IMR-90 (cell line): ENCODE measurements around the gene CDON. TPM values are rescaled to one million over a fixed set of nuclear protein-coding genes. Genes with fewer than 3 reads are reported as not detected.

ENCODE experiments used
- ATAC-seq: fragments of 200-7000 bp; cut with Tn5 transposase; 2 replicates; pipeline ENCODE4 v1.9.1; 2020; ENCODE audit warnings: low read depth, mild to moderate bottlenecking, moderate library complexity
- BruUV-seq: library from RNA; stranded (reverse); fragments of 400-500 nt; replicated peaks from 2 replicates; lab custom pipeline; 2021; lab: Mats Ljungman, UMichigan
- CTCF ChIA-PET: fragments of 300-600 bp; formaldehyde crosslinking; extraction: SDS; loops from one replicate; lab custom pipeline; 2021; ENCODE audit warnings: antibody characterized with exemption; lab: Yijun Ruan, JAX
- POLR2A ChIA-PET: fragments of 300-600 bp; sonication (Branson Sonifier 250); formaldehyde crosslinking; loops from one replicate; lab custom pipeline; 2022; ENCODE audit warnings: antibody characterized with exemption; ENCODE audit not compliant: unreplicated experiment; lab: Charles Lee
- DNase-seq: peaks from one replicate; pipeline ENCODE4 v3.0.0; 2013
- H2AFZ ChIP-seq: replicated peaks from 2 replicates; pipeline ENCODE3; 2013; ENCODE audit warnings: low read length, mild to moderate bottlenecking; ENCODE audit not compliant: poor library complexity
- H2AK5ac ChIP-seq: 2 replicates; pipeline ENCODE4 v1.6.1; 2013; ENCODE audit warnings: low read depth, low read length, inconsistent platforms
- H2AK9ac ChIP-seq: replicated peaks from 2 replicates; pipeline ENCODE3; 2013; ENCODE audit warnings: mild to moderate bottlenecking, low read depth, low read length, moderate library complexity; ENCODE audit not compliant: poor library complexity
- H2BK120ac ChIP-seq: 2 replicates; pipeline ENCODE4 v1.6.1; 2013; ENCODE audit warnings: low read depth, low read length, inconsistent platforms
- H2BK15ac ChIP-seq: 3 replicates; pipeline ENCODE4 v1.6.1; 2013; ENCODE audit warnings: low read depth, low read length, inconsistent platforms
- H2BK20ac ChIP-seq: 2 replicates; pipeline ENCODE4 v1.6.1; 2013; ENCODE audit warnings: low read depth, mild to moderate bottlenecking, inconsistent platforms, low read length, moderate library complexity
- H2BK5ac ChIP-seq: 2 replicates; pipeline ENCODE4 v1.6.1; 2013; ENCODE audit warnings: mild to moderate bottlenecking, low read depth, low read length, inconsistent platforms; ENCODE audit not compliant: poor library complexity, severe bottlenecking
- H3K14ac ChIP-seq: replicated peaks from 2 replicates; pipeline ENCODE4 v1.6.1; 2013; ENCODE audit warnings: low read depth, low read length, inconsistent platforms
- H3K18ac ChIP-seq: 2 replicates; pipeline ENCODE4 v1.6.1; 2013; ENCODE audit warnings: low read depth, low read length, control low read depth
- H3K23ac ChIP-seq: 2 replicates; pipeline ENCODE4 v1.6.1; 2013; ENCODE audit warnings: low read depth, low read length, inconsistent platforms
- H3K27ac ChIP-seq: 2 replicates; pipeline ENCODE4 v1.5.1; 2013; ENCODE audit warnings: mild to moderate bottlenecking, control low read depth, low read length; ENCODE audit not compliant: insufficient read depth
- H3K27me3 ChIP-seq: 2 replicates; pipeline ENCODE4 v1.6.1; 2013; ENCODE audit warnings: low read length; ENCODE audit not compliant: control insufficient read depth, insufficient read depth
- H3K36me3 ChIP-seq: 2 replicates; pipeline ENCODE4 v1.6.1; 2013; ENCODE audit warnings: low read length, mixed read lengths; ENCODE audit not compliant: control insufficient read depth, insufficient read depth
- H3K4ac ChIP-seq: 2 replicates; pipeline ENCODE4 v1.6.1; 2013; ENCODE audit warnings: low read depth, low read length, inconsistent platforms
- H3K4me1 ChIP-seq: 2 replicates; pipeline ENCODE4 v1.6.1; 2013; ENCODE audit warnings: low read length, mixed read lengths; ENCODE audit not compliant: control insufficient read depth, insufficient read depth
- H3K4me2 ChIP-seq: 2 replicates; pipeline ENCODE4 v1.6.1; 2013; ENCODE audit warnings: low read depth, mild to moderate bottlenecking, control low read depth, low read length, moderate library complexity
- H3K4me3 ChIP-seq: 2 replicates; pipeline ENCODE4 v1.5.1; 2013; ENCODE audit warnings: low read depth, mild to moderate bottlenecking, control low read depth, low read length, moderate library complexity; ENCODE audit not compliant: insufficient read depth
- H3K56ac ChIP-seq: 2 replicates; pipeline ENCODE4 v1.6.1; 2013; ENCODE audit warnings: low read length, inconsistent platforms; ENCODE audit not compliant: insufficient read depth; ENCODE audit errors: extremely low read depth
- H3K79me1 ChIP-seq, 2 experiments: 2 replicates each; pipeline ENCODE4 v1.6.1; 2013; ENCODE audit warnings: low read length in 2 of 2, inconsistent platforms in 1 of 2, low read depth in 1 of 2
- H3K9ac ChIP-seq: 2 replicates; pipeline ENCODE4 v1.6.1; 2013; ENCODE audit warnings: low read depth, low read length, control low read depth
- H3K9me1 ChIP-seq: 2 replicates; pipeline ENCODE4 v1.6.1; 2013; ENCODE audit warnings: low read length, inconsistent platforms; ENCODE audit not compliant: insufficient read depth
- H3K9me3 ChIP-seq: 2 replicates; pipeline ENCODE4 v1.6.1; 2013; ENCODE audit warnings: low read length; ENCODE audit not compliant: control insufficient read depth, insufficient read depth
- H4K20me1 ChIP-seq: 2 replicates; pipeline ENCODE4 v1.6.1; 2013; ENCODE audit warnings: low read length, inconsistent platforms; ENCODE audit not compliant: insufficient read depth
- H4K5ac ChIP-seq: 2 replicates; pipeline ENCODE4 v1.6.1; 2013; ENCODE audit warnings: mild to moderate bottlenecking, low read depth, low read length, control low read depth
- H4K8ac ChIP-seq, 2 experiments: 2 replicates each; pipeline ENCODE4 v1.6.1; 2013; ENCODE audit warnings: low read depth in 2 of 2, low read length in 2 of 2, control low read depth in 1 of 2, inconsistent platforms in 1 of 2
- H4K91ac ChIP-seq: 2 replicates; pipeline ENCODE4 v1.6.1; 2013; ENCODE audit warnings: low read depth, low read length, inconsistent platforms; ENCODE audit not compliant: insufficient read depth
- BHLHE40 ChIP-seq: fragments of 150-350 bp; IDR thresholded peaks from 2 replicates; pipeline ENCODE4 v1.6.1; 2016; ENCODE audit warnings: mild to moderate bottlenecking, low read depth, low read length
- CEBPB ChIP-seq: IDR thresholded peaks from 2 replicates; pipeline ENCODE4 v1.6.1; 2012; ENCODE audit warnings: low read depth, low read length, improper control_type of control experiment
- CHD1 ChIP-seq: IDR thresholded peaks from 2 replicates; pipeline ENCODE4 v1.6.1; 2012; ENCODE audit warnings: low read depth, low read length, improper control_type of control experiment
- FOS ChIP-seq: fragments of 150-350 bp; IDR thresholded peaks from 2 replicates; pipeline ENCODE4 v1.6.1; 2016; ENCODE audit warnings: low read depth, low read length
- MAFK ChIP-seq: IDR thresholded peaks from 2 replicates; pipeline ENCODE4 v1.6.1; 2012; ENCODE audit warnings: low read depth, low read length, improper control_type of control experiment
- MXI1 ChIP-seq: IDR thresholded peaks from 2 replicates; pipeline ENCODE4 v1.6.1; 2012; ENCODE audit warnings: low read depth, mild to moderate bottlenecking, low read length, moderate library complexity, borderline replicate concordance
- NFE2L2 ChIP-seq: fragments of 150-350 bp; IDR thresholded peaks from 2 replicates; pipeline ENCODE4 v1.6.1; 2016; ENCODE audit warnings: low read depth, mild to moderate bottlenecking, low read length
- POLR2A ChIP-seq: IDR thresholded peaks from 2 replicates; pipeline ENCODE4 v1.6.1; 2012; ENCODE audit warnings: mild to moderate bottlenecking, low read depth, low read length
- RCOR1 ChIP-seq: IDR thresholded peaks from 2 replicates; pipeline ENCODE4 v1.6.1; 2012; ENCODE audit warnings: mild to moderate bottlenecking, low read length, improper control_type of control experiment; ENCODE audit not compliant: insufficient replicate concordance
- RFX5 ChIP-seq: IDR thresholded peaks from 2 replicates; pipeline ENCODE4 v1.8.0; 2012; ENCODE audit warnings: low read depth, mild to moderate bottlenecking, low read length, moderate library complexity
- SMC3 ChIP-seq: fragments of 150-350 bp; IDR thresholded peaks from 2 replicates; pipeline ENCODE4 v1.6.1; 2016; ENCODE audit warnings: low read depth, mild to moderate bottlenecking, antibody characterized with exemption, low read length, moderate library complexity
- WGBS, 2 experiments: methylation state at CpG; one replicate each; pipeline versions ENCODE4 v1.1.5 to v1.1.7; 2013; ENCODE audit warnings: missing lambda C conversion rate in 2 of 2; ENCODE audit not compliant: insufficient read length in 1 of 2; ENCODE audit errors: extremely low coverage in 2 of 2; 5-methylcytosine and 5-hydroxymethylcytosine counted together
- dilution Hi-C: fragments of 300-500 bp; cut with HindIII; formaldehyde crosslinking; loops from one replicate; pipeline ENCODE4 v1.14.3; 2018; ENCODE audit warnings: low sequenced_read_pairs; ENCODE audit not compliant: unreplicated experiment
- in situ Hi-C: fragments of 300-500 bp; cut with MboI; formaldehyde crosslinking; loops from 3 replicates; pipeline ENCODE4 v1.14.3; 2019; ENCODE audit warnings: low sequenced_read_pairs, inconsistent platforms, mixed read lengths
- intact Hi-C: fragments of 100-400 bp; cut with micrococcal nuclease; formaldehyde crosslinking; loops from 2 replicates; pipeline ENCODE4 v1.10.0; 2022
- polyA plus RNA-seq, 3 experiments: library from polyadenylated mRNA; depleted of rRNA; stranded (reverse); fragments of >200 nt; gene quantifications; 2 replicates each; pipeline ENCODE4 v1.2.3, GENCODE V29; 2012; ENCODE audit warnings: low replicate concordance in 1 of 3
- total RNA-seq: library from RNA; depleted of rRNA; stranded (reverse); fragments of >200 nt; gene quantifications from 2 replicates; pipeline ENCODE4 v1.2.3, GENCODE V29; 2012
- TF ChIP-seq, protein P1 (sequence below): fragments of 150-350 bp; IDR thresholded peaks from 2 replicates; pipeline ENCODE4 v1.6.1; 2017; ENCODE audit warnings: mild to moderate bottlenecking, antibody characterized with exemption, low read length, low read depth
- TF ChIP-seq, protein P2 (sequence below): fragments of 150-350 bp; IDR thresholded peaks from 2 replicates; pipeline ENCODE4 v1.6.1; 2016; ENCODE audit warnings: low read depth, mild to moderate bottlenecking, low read length, moderate library complexity, borderline replicate concordance
- TF ChIP-seq, protein P3 (sequence below): conservative IDR thresholded peaks from 2 replicates; pipeline ENCODE4 v1.5.1; 2012; ENCODE audit warnings: mild to moderate bottlenecking, low read depth, low read length, improper control_type of control experiment

The CDON gene
- total and polyA plus RNA-seq, 2 of the 4 experiments (the other 2 are of a cell fraction), result 1.2 to 3.8 TPM

DNA sequence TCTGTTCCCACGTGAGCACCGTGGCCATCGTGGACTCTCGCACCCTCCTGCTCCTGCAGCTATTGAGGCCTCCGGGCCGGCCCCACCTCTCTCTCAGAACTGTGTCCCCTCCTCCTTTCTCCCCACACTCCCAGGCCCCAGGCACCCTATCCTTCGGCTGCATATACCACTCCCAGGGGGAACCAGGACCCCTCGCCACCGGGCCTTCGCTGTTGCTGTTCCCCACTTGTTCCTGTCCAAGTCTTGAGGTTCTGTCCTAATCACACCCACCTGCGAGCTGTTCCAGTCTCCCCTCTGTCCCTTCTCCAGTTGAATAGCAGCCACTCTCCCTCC, 43.0 kb upstream of the CDON start:
- Histone ChIP-seq H3K56ac (no peak overlapping the region), H4K8ac (no peak overlapping the region), H3K9me3 (no peaks in the 10 kb centered on the region), H2AK5ac (no peak overlapping the region), H3K4me2 (no peak overlapping the region), H3K27ac (no peak overlapping the region), H3K18ac (no peak overlapping the region), H3K9me1 (peaks cover 3% of the 10 kb centered on the region; the same call in 1 of the 2 replicates), H3K9ac (no peak overlapping the region), H3K14ac (no peak overlapping the region), H2AFZ (no peak overlapping the region), H2BK15ac (no peak overlapping the region), H3K36me3 (no peaks in the 10 kb centered on the region), H4K20me1 (no peaks in the 10 kb centered on the region), H4K5ac (no peak overlapping the region), H3K79me1 (no peaks in the 10 kb centered on the region), H3K4me3 (no peak overlapping the region), H2AK9ac (no peak overlapping the region), H4K91ac (no peak overlapping the region), H3K23ac (no peak overlapping the region), H3K4me1 (peaks cover 11% of the 10 kb centered on the region), H2BK20ac (no peak overlapping the region), H2BK5ac (no peak overlapping the region), H3K27me3 (peaks cover 38% of the 10 kb centered on the region), H3K4ac (no peak overlapping the region), H2BK120ac (no peak overlapping the region)
- ATAC-seq, result no peak
- dilution Hi-C loops, result no loop called here
- ChIA-PET POLR2A (no interaction called here), CTCF (no interaction called here)
- in situ Hi-C loops, result no loop called here
- no TSS peak for BruUV-seq
- WGBS, 2 experiments, result 79% methylated on average over 9 of the region's 11 CpGs; no CpG with 5 or more reads in 1 of the 2 experiments
- intact Hi-C loops, result no loop called here
- TF ChIP-seq MAFK (no peak), NFE2L2 (no peak), RFX5 (no peak), SMC3 (no peak), BHLHE40 (no peak), CEBPB (no peak), FOS (no peak), POLR2A (no peak), CHD1 (no peak), MXI1 (no peak), RCOR1 (no peak)
- TF ChIP-seq, protein P1, sequence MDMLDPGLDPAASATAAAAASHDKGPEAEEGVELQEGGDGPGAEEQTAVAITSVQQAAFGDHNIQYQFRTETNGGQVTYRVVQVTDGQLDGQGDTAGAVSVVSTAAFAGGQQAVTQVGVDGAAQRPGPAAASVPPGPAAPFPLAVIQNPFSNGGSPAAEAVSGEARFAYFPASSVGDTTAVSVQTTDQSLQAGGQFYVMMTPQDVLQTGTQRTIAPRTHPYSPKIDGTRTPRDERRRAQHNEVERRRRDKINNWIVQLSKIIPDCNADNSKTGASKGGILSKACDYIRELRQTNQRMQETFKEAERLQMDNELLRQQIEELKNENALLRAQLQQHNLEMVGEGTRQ, result no peak
- TF ChIP-seq, protein P2, sequence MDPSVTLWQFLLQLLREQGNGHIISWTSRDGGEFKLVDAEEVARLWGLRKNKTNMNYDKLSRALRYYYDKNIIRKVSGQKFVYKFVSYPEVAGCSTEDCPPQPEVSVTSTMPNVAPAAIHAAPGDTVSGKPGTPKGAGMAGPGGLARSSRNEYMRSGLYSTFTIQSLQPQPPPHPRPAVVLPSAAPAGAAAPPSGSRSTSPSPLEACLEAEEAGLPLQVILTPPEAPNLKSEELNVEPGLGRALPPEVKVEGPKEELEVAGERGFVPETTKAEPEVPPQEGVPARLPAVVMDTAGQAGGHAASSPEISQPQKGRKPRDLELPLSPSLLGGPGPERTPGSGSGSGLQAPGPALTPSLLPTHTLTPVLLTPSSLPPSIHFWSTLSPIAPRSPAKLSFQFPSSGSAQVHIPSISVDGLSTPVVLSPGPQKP, result no peak
- TF ChIP-seq, protein P3, sequence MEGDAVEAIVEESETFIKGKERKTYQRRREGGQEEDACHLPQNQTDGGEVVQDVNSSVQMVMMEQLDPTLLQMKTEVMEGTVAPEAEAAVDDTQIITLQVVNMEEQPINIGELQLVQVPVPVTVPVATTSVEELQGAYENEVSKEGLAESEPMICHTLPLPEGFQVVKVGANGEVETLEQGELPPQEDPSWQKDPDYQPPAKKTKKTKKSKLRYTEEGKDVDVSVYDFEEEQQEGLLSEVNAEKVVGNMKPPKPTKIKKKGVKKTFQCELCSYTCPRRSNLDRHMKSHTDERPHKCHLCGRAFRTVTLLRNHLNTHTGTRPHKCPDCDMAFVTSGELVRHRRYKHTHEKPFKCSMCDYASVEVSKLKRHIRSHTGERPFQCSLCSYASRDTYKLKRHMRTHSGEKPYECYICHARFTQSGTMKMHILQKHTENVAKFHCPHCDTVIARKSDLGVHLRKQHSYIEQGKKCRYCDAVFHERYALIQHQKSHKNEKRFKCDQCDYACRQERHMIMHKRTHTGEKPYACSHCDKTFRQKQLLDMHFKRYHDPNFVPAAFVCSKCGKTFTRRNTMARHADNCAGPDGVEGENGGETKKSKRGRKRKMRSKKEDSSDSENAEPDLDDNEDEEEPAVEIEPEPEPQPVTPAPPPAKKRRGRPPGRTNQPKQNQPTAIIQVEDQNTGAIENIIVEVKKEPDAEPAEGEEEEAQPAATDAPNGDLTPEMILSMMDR, result no peak
- no peak for DNase-seq
